ENCODE results near the gene NTNG1.

The NTNG1 gene

GRCh38 chr1:107454791-107455190 is 314.0 kb downstream of the NTNG1 start:
- DNase-seq (ENCODE audit: low read depth in 2 of 2): no peak

GRCh38 chr1:107457989-107458388 is 317.1 kb downstream of the NTNG1 start:
- DNase-seq (ENCODE audit: low read depth in 2 of 2): no peak

DNA sequence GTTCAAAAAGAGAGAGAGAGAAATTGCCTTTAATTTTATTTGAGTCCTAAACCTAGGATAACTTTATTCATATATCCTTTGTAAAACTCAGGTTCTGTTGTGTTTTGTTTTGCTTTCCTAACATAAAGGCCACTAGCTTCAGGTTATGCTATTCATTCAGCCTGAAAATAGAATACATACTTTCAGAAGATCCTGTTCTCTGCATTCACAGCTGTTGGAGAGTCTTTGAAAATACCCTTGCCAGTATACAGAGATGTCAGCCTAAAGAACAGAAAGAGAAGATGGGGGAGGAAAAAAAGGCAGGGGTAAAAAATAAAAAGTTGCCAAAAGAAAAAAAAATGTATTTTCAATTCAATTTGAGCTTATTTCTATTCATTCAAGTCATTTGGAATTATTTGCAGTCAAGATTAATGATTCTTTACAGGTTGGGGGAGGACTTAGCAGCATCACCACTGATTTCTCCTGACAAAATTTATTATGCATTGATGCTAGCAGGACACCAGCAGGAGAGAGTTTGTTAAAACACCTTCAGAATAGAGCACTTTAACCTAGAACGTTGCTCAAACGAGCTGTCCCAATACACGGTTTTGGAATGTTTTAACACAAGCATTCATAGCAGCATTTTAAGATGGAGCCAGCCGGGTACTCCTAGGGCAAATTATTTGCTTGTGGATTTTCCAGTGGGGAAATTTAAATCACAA is 318.5 kb downstream of the NTNG1 start:
- DNase-seq (ENCODE audit: low read depth in 2 of 2): no peak

DNA sequence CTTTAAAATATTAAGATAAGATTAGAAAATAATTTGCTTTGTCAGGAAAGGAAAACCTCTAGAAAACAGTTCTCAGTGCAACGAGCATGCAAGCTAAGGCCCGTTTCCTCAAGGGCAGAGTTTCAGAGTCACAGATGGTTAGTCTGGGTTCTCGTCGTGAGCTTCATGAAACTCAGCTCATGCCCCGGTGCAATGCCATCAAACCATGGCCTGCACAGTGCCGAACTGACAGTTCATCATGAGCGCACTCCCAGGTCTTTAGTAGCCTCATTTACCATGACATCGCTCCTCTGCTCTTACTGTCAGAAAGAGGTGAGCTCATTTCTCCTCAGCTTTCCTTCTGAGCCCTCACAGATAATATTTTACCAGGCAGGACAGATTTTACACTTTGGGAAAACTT is 319.2 kb downstream of the NTNG1 start:
- no peak for DNase-seq (ENCODE audit: low read depth in 2 of 2)

DNA sequence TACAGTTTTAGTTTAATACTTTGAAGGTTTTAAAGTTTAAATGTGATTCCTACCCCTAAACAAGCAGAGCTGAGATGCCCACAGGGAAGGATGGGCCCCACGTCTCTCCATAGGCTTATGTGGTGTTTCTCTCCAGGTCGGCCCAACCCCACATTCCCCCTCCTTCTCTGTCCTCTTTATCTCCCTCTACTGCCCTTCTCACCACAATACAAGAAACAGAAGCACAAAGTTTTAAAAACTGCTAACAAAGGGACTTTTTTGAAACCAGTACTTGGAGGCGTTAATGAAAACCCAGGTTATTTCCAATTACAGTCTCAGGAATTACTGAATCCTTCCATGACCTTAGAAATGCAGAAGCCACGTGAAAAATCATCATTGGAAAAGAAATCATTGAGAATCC is 324.0 kb downstream of the NTNG1 start:
- DNase-seq (ENCODE audit: low read depth in 2 of 2): no peak

DNA sequence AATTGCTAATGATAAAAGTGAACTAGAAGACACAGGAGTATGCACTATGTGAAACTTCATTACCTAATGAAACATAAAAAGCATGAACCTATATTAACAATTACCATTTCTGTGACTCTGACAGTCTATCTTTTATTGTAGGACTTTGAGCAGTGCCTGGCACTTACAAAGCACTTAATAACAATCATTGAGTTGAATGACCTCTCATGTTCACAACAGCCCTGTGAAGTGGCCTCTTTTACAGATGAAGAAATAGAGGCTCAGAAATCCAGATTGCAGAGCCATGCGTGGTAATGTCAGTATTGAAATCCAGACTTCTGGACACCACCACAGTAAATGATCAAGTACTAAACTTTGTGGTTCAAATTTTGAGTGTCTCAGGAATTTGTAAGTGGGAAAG is 326.4 kb downstream of the NTNG1 start:
- no peak for DNase-seq (ENCODE audit: low read depth in 2 of 2)

DNA sequence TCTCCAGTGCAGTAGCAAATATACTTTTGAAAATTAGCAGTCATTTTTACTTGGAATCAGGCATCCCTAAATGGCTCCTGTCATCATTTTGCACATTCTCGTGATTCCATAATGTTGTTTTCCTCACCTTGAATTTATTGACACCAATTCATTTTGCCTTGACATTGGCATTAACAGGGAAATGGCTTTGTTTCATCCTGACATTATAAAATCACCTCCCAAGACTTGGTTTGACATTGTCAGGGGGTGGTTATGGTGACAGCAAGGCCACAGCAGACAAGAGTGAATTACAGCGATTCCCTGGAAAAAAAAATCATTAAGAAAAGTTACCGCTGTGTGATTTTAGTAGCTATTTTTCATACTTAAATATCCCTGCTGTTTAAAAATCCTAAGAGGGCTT is 327.0 kb downstream of the NTNG1 start:
- DNase-seq (ENCODE audit: low read depth in 2 of 2): no peak

DNA sequence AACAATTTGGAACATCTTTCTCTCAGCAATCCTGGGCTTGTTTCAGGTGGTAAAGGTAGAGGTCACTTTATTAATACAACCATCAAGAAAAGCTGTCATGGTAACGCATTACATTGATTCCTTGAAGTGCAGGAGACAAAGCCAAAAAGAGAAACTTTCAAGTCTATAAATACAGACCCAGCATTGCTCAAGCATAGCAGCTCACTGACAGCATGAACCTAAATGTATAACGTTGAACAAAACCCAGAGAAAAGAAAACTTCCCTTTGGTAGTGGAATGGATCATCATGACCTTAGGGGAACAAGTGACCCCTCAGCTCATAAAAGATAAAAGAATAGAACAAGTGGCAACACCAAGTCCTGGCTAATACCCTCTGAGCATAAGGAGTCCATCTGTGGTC is 332.2 kb downstream of the NTNG1 start:
- no peak for DNase-seq (ENCODE audit: low read depth in 2 of 2)

DNA sequence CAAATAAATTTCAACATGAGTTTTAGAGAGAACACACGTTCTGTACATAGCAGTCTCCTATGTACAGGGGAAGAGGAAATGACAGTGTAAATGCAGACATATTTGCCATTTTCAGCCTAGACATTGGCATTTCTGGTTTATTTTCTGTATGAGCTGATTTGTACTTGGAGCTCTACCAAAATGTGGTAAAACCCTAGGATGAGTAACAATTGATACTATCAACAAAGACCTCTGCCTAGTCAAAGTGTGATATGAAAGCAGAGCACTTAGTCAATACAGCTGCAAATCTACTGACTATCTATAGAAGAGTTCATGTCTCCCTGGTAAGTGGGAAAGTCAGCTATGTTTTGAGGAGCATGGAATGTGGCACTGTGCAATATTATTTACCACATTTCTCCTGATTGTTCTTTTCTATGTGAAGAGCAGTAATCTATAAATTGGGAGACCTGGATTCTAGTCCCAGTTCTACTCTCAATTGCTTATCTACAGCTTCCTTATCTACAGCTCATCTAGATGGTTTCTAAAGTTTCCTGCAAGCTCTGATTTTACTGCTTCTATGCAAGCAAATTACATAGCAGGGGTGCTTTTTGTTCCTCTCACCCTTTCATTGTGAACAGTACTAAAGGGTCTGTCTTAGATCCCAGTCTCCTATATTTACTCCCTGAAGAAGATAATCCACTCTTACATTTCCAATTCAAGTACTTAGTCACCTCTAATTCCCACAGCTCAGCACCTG is 334.2 kb downstream of the NTNG1 start:
- DNase-seq (ENCODE audit: low read depth in 2 of 2): no peak

DNA sequence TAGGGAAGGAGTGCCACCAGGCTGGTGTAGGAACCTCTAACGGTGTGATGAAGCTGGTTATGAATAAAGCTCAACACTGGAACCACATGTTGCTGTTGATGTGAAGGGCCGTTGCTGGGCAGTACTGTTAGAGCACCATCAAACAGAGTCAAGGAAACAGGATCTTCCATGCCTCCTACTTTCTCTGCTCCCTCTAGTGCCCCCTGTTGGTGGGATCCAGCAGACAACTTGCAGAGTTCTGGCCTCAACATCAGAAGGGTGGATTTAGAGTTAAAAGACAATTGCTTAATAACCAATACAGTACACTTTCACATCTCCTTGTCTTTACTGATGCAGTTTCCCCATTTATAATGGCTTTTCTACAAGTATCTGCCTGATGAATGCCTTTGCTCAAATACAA is 336.4 kb downstream of the NTNG1 start:
- no peak for DNase-seq (ENCODE audit: low read depth in 2 of 2)

DNA sequence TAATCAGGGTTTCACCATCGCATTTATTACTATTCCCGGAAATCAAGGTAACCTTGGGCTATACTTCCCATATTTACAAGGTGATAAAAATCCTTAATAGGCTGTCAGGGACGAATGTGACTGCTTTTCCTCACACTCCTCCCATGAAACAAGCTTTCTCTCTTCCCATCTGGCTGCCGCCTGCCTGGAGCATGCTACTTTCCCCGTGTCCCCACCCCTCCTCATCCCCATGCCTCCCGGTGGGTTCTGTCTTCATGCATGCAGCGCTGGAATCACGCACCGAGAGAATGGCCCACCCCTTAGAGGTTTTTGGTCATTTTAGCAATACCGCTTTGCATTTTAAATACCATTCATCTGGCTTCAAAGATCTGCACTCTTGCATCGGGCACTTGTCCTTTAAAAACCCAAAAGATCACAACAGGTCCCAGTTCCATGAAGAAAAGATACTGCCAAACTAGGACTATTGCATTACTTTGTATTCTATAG is 339.1 kb downstream of the NTNG1 start:
- DNase-seq (ENCODE audit: low read depth in 2 of 2): no peak

DNA sequence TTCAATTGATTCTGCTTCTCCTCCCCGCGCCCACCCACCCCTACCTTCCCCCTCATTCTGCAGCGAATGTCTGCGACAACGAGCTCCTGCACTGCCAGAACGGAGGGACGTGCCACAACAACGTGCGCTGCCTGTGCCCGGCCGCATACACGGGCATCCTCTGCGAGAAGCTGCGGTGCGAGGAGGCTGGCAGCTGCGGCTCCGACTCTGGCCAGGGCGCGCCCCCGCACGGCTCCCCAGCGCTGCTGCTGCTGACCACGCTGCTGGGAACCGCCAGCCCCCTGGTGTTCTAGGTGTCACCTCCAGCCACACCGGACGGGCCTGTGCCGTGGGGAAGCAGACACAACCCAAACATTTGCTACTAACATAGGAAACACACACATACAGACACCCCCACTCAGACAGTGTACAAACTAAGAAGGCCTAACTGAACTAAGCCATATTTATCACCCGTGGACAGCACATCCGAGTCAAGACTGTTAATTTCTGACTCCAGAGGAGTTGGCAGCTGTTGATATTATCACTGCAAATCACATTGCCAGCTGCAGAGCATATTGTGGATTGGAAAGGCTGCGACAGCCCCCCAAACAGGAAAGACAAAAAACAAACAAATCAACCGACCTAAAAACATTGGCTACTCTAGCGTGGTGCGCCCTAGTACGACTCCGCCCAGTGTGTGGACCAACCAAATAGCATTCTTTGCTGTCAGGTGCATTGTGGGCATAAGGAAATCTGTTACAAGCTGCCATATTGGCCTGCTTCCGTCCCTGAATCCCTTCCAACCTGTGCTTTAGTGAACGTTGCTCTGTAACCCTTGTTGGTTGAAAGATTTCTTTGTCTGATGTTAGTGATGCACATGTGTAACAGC is 339.9 kb downstream of the NTNG1 start:
- no peak for DNase-seq (ENCODE audit: low read depth in 2 of 2)

GRCh38 chr1:107481756-107482384 is 341.0 kb downstream of the NTNG1 start:
- no peak for DNase-seq (ENCODE audit: low read depth in 2 of 2)

GRCh38 chr1:107483949-107484348 is 343.1 kb downstream of the NTNG1 start:
- DNase-seq (ENCODE audit: low read depth in 2 of 2): no peak

- DNase-seq (ENCODE audit: low read depth in 2 of 2): no peak
Measured at GRCh38 chr1:107486349-107486748, 345.5 kb downstream of the NTNG1 start.

- no peak for DNase-seq (ENCODE audit: low read depth in 2 of 2)
Measured at GRCh38 chr1:107487506-107487905, 346.7 kb downstream of the NTNG1 start.

GRCh38 chr1:107491582-107491981 is 350.7 kb downstream of the NTNG1 start:
- no peak for DNase-seq (ENCODE audit: low read depth in 2 of 2)

DNA sequence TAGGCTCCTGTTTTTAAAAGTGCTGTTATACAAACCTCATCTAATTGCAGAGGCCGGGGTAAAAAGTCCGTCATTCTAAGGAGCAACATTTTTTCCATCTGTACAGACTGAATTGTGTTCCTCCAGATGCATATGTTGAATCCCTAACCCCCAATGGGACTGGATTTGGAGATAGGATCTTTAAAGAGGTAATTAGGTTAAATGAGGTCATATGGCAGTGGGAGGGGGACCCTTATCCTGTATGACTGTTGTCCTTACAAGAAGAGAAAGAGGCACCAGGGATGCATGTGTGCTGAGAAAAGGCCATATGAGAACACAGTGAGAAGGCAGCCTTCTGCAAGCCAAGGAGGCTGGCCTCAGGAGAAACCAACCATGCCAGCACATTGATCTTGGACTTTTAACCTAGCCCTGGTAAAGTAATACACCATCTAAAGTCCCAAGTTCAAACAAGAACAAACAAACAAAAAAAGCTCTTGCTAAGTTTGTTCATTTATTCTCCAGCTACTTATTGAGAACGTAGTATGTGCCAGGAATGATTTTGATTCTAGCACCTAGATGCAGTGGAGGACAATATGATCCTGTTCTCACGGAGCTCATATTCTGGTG is 352.4 kb downstream of the NTNG1 start:
- DNase-seq (ENCODE audit: low read depth in 2 of 2): no peak

GRCh38 chr1:107494061-107494460 is 353.2 kb downstream of the NTNG1 start:
- DNase-seq (ENCODE audit: low read depth in 2 of 2): no peak

DNA sequence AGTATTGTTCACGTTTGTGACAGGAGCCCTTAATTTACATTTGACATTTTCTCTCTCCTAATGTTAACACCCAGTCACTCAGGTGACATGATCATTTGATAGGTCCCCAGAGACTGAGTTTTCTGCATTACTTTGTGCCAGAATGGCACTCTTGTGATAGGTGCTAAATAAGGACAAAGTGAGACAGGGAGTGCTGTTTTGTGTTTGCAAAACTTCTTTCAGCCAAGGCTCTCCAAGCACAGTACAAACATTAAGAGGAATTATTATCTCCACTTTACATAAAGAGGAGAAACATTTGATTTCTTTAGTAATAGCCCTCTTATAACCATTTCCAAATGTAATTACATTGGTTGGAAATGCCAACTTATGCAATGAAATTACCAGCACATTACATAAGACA is 355.2 kb downstream of the NTNG1 start:
- no peak for DNase-seq (ENCODE audit: low read depth in 2 of 2)

DNA sequence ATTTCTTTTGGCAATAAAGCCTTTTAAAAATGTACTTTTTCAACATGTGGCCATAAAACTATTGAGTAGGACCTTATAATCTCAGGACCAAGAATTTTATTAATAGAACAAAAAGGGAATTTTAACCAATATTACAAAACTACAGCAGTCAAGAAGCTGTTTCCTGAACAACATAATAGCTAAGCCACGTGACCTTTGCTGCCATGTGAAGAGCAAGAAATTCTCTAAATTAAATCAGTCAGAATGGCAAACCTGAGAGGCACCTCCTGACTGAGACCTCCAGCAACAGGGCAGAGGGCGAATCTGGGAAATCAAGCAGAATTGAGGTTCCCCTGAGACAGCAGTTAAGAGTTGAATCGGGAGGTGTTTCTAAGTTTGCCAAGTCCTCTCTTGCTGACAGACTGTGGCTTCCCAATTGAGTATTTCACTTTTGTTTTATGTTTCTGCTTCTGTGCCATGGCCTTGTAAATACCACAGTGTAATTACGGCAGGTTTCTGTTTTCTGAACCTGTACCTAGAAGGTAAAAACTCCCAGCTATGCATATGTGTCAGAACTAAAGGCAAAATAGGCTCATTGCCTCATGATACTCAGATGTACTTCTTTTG is 358.4 kb downstream of the NTNG1 start:
- DNase-seq (ENCODE audit: low read depth in 2 of 2): no peak
